Measurements from ENCODE around the gene OPTC.

OPTC gene

DNA sequence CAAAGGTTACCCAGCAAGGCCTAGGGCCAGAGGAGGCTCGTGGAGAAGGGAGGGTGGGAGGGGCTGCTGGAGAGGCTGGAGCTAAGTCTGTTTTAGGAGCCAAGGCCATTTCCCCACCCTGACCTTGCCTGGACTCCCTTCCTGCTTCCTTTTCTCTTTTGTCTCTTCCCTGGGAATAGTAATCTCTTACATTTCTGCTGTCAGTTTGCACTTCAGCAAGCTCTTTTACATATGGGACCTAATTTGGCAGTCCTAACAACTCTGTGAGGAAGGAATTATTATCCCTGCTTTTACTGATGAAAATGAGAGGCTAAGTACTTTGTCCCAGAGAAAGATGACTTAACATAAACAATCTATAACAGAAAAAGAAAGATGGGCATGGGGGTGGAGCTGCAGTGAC is 13.8 kb downstream of the OPTC start:
- no peak for TF ChIP-seq CTCF (conservative IDR thresholded peaks at IDR 0.05; ENCODE audit: low read depth, low read length)

DNA sequence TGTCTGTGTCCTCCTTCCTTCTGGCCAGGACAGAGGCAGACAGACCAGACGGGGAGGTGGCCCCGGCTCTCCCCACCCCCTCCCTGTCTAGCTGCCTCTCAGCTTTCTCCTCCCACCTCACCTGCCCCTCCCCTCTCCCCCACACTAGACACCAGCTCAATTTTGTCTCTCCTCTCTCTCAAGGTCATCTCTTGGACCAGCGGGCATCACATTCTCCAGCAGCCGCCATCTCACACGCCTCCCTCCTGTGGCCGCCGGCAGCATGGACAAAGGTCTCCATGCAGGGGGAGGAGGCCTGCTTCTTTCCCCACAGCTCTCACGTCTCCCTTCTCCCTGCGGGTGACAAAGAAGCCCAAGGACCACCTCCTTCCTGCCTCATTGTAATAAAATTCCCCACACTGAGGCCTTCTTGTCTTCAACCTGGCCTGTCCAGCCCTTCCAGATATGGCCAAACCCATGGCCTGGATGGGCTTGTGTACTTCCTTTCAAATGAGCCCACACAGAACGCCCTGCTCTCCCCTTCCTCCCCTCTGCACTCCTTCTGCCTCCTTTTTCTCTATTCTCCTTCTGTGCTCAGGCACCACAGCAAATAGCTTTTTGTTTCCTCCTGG is 14.6 kb downstream of the OPTC start:
- DNase-seq (ENCODE audit: low read depth), result no peak
- no peak overlapping the region for H3K4me3 ChIP-seq (ENCODE audit: low read length)
- TF ChIP-seq CTCF (conservative IDR thresholded peaks at IDR 0.05; ENCODE audit: low read depth, low read length), result peak; percentile 22

More for the DNA sequence above, 13.8 kb downstream of the OPTC start:
- no peak for DNase-seq (ENCODE audit: low read depth)
- H3K4me3 ChIP-seq (ENCODE audit: low read length), result no peak overlapping the region

GRCh38 chr1:203509135-203509534 is 15.2 kb downstream of the OPTC start:
- H3K4me3 ChIP-seq (ENCODE audit: low read length), result no peak overlapping the region
- DNase-seq (ENCODE audit: low read depth), result no peak
- no peak for TF ChIP-seq CTCF (conservative IDR thresholded peaks at IDR 0.05; ENCODE audit: low read depth, low read length)

- DNase-seq (ENCODE audit: low read depth), result no peak
- no peak for TF ChIP-seq CTCF (conservative IDR thresholded peaks at IDR 0.05; ENCODE audit: low read depth, low read length)
- no peak overlapping the region for H3K4me3 ChIP-seq (ENCODE audit: low read length)
Observed at GRCh38 chr1:203511513-203511912, 17.6 kb downstream of the OPTC start.

GRCh38 chr1:203511930-203512329 is 18.0 kb downstream of the OPTC start:
- no peak for TF ChIP-seq CTCF (conservative IDR thresholded peaks at IDR 0.05; ENCODE audit: low read depth, low read length)
- DNase-seq (ENCODE audit: low read depth), result no peak
- H3K4me3 ChIP-seq (ENCODE audit: low read length), result no peak overlapping the region

- DNase-seq (ENCODE audit: low read depth), result no peak
- no peak overlapping the region for H3K4me3 ChIP-seq (ENCODE audit: low read length)
- no peak for TF ChIP-seq CTCF (conservative IDR thresholded peaks at IDR 0.05; ENCODE audit: low read depth, low read length)
Observed at GRCh38 chr1:203512517-203512847, 18.5 kb downstream of the OPTC start.

DNA sequence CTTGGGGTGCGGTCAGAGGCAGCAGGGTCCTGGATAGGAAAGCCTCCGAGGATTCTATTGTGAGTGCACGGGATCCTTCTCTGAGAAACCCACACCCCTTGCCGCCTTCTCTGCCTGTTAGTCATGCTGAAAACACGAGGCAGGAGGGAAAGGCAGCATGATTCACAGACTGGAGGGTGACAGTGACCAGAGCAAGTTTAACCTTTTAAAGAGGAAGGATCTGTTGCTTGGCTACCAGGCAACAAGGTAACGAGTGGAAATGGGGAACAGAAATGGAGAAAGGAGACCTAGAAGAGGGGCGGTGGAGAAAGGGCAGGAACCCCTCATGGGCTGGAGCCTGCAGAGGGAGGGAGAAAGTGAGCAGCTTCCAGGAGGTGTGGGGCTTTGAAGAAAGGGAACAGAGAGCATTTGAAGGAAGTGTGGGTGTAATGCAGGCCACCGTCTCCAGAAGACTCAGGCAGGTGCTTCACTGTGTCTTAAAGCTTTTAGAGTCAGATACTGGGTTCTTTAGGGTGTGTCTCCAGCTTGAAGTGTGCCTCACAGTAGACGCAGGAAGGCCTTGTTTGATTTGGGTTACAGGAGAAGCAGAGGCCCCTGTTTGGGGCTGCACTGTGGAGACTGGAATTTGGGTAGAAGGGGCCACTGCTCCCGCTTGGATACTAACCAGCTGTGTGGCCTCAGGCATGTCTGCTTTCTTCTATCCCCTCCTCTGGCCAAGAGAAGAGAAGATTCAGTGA is 19.1 kb downstream of the OPTC start:
- no peak overlapping the region for H3K4me3 ChIP-seq (ENCODE audit: low read length)
- TF ChIP-seq CTCF (conservative IDR thresholded peaks at IDR 0.05; ENCODE audit: low read depth, low read length), result no peak
- peak; percentile 93 for DNase-seq (ENCODE audit: low read depth)

Data from retinal pigment epithelial cell (primary cell).